Karpas-422 (cell line): ENCODE results near the gene SKI. TPM values are rescaled to one million over a fixed set of nuclear protein-coding genes. Genes with fewer than 3 reads are reported as not detected.

ENCODE experiments used
- DNase-seq: peaks from one replicate; pipeline ENCODE4 v3.0.0-alpha.2; 2015
- H2AFZ ChIP-seq: fragments of 200-600 bp; sonication (generic); 2 replicates; pipeline ENCODE4 v1.6.1; 2014; ENCODE audit warnings: antibody characterized with exemption, low read length, mixed read lengths
- H3K27ac ChIP-seq: fragments of 200-600 bp; sonication (generic); 2 replicates; pipeline ENCODE4 v1.5.1; 2014; ENCODE audit warnings: mild to moderate bottlenecking, low read length, moderate library complexity
- H3K27me3 ChIP-seq: fragments of 200-600 bp; sonication (generic); 2 replicates; pipeline ENCODE4 v1.6.1; 2014; ENCODE audit warnings: low read length, mixed read lengths
- H3K36me3 ChIP-seq: fragments of 200-600 bp; sonication (generic); 2 replicates; pipeline ENCODE4 v1.6.1; 2014; ENCODE audit warnings: low read length, mixed read lengths; ENCODE audit not compliant: insufficient read depth
- H3K4me1 ChIP-seq: fragments of 200-600 bp; sonication (generic); 2 replicates; pipeline ENCODE4 v1.6.1; 2014; ENCODE audit warnings: mild to moderate bottlenecking, low read length, mixed read lengths
- H3K4me2 ChIP-seq: fragments of 200-600 bp; sonication (generic); 2 replicates; pipeline ENCODE4 v1.6.1; 2014; ENCODE audit warnings: low read length, low read depth, mild to moderate bottlenecking; ENCODE audit not compliant: poor library complexity, severe bottlenecking
- H3K4me3 ChIP-seq: fragments of 200-600 bp; sonication (generic); 2 replicates; pipeline ENCODE4 v1.5.1; 2014; ENCODE audit warnings: mild to moderate bottlenecking, antibody characterized with exemption, low read length, mixed read lengths
- H3K79me2 ChIP-seq: fragments of 200-600 bp; sonication (generic); 2 replicates; pipeline ENCODE4 v1.6.1; 2014; ENCODE audit warnings: mild to moderate bottlenecking, low read length, mixed read lengths
- H3K9ac ChIP-seq: fragments of 200-600 bp; sonication (generic); 2 replicates; pipeline ENCODE4 v1.6.0; 2014; ENCODE audit warnings: low read length
- H3K9me2 ChIP-seq: fragments of 200-600 bp; sonication (generic), shearing (Covaris generic); replicated peaks from 2 replicates; pipeline ENCODE4 v1.6.0; 2014; ENCODE audit warnings: mild to moderate bottlenecking, low read length, moderate library complexity; ENCODE audit not compliant: insufficient read depth
- H3K9me3 ChIP-seq: fragments of 300-700, 200-600 bp; sonication (generic); 2 replicates; pipeline ENCODE4 v1.6.1; 2014; ENCODE audit warnings: low read length, mixed read lengths
- H4K20me1 ChIP-seq: fragments of 200-600 bp; sonication (generic); 2 replicates; pipeline ENCODE4 v1.6.1; 2014; ENCODE audit warnings: mild to moderate bottlenecking, antibody characterized with exemption, low read length, low read depth; ENCODE audit not compliant: insufficient read depth
- total RNA-seq: library from RNA; depleted of rRNA; stranded (reverse); fragments of >200 nt; shearing (Covaris generic); gene quantifications from 2 replicates; pipeline ENCODE4 v1.2.3, GENCODE V29; 2014; ENCODE audit warnings: low replicate concordance

The SKI gene
- total RNA-seq, 1 experiment from 2014 or later = 1.7 TPM

DNA sequence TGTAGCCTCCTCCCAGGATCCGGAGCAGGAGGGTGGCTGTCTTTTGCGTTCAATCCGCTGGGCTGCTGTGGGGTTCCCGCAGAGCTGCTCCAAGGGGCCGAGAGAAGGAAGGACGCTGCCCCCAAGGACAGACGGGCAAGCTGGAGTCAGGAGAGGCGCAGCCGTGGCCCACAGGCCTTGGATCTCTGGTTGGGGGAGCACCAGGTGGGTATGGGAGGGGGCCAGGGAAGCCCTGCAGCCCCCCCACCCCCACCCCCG lies 15.9 kb upstream of the SKI start:
- Histone ChIP-seq H2AFZ (no peak overlapping the region), H3K9ac (no peak overlapping the region)

DNA sequence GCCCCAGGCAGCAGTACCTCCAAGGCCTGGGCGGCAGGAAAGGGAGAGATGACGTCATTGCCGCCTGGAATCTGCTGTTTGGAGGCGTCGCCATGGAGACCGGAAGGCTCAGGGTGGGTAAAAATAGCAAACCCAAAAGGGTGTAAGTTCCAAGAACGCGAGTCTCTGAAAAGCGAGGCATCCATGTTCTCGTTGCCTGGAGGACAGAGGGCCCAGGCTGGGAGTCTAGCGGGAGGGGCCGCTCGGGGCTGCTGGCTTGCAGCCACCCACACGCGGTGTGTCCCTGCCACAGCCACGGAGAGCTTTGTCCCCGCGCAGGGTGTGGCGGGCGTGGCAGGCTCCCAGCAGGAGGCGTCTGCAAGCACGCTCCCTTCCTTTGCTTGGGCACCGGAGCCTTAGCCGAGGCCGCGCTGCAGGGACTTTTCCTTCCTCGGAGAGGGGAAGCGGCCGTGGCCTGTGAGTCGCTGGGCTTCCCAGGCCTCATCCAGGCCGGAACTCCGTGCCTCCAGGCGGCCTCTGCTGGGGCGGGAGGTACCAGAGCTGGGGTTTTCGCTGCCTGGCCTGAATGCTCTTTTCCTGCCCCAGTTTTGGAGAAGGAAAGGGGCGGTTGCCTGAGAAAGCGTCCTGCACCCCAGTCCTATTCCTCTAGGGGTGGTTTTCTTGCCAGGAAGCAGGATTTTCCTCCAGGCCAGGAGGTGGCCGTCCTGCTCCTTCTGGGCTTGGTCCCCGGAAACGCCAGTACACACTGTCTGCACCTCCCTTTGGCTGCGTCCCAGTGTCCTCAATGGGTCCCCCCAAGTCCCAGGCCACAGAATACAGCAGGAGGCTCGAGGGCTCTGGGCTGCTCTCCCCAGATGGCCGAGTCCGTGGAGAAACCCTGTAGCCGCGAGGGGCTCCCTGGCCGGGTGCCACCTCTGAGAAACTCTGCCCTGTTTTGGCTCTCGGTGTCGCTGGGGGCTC lies 15.3 kb upstream of the SKI start:
- H3K36me3 ChIP-seq = no peaks in the 10 kb centered on the region
- H3K9ac ChIP-seq = no peak overlapping the region
- DNase-seq = no peak
- H3K27me3 ChIP-seq = no peaks in the 10 kb centered on the region
- H3K9me2 ChIP-seq = no peaks in the 10 kb centered on the region
- no peaks in the 10 kb centered on the region for H3K79me2 ChIP-seq
- H3K4me1 ChIP-seq = no peaks in the 10 kb centered on the region
- H3K4me3 ChIP-seq = no peak overlapping the region
- H3K27ac ChIP-seq = no peak overlapping the region
- no peak overlapping the region for H3K4me2 ChIP-seq
- H3K9me3 ChIP-seq = no peaks in the 10 kb centered on the region
- H2AFZ ChIP-seq = no peak overlapping the region
- no peaks in the 10 kb centered on the region for H4K20me1 ChIP-seq

More for the DNA sequence above, 15.9 kb upstream of the SKI start:
- Histone ChIP-seq H4K20me1 (no peaks in the 10 kb centered on the region), H3K4me3 (no peak overlapping the region), H3K36me3 (no peaks in the 10 kb centered on the region), H3K9me3 (no peaks in the 10 kb centered on the region), H3K4me1 (no peaks in the 10 kb centered on the region), H3K79me2 (no peaks in the 10 kb centered on the region), H3K27ac (no peak overlapping the region), H3K27me3 (no peaks in the 10 kb centered on the region), H3K4me2 (no peak overlapping the region), H3K9me2 (no peaks in the 10 kb centered on the region)
- DNase-seq = no peak

DNA sequence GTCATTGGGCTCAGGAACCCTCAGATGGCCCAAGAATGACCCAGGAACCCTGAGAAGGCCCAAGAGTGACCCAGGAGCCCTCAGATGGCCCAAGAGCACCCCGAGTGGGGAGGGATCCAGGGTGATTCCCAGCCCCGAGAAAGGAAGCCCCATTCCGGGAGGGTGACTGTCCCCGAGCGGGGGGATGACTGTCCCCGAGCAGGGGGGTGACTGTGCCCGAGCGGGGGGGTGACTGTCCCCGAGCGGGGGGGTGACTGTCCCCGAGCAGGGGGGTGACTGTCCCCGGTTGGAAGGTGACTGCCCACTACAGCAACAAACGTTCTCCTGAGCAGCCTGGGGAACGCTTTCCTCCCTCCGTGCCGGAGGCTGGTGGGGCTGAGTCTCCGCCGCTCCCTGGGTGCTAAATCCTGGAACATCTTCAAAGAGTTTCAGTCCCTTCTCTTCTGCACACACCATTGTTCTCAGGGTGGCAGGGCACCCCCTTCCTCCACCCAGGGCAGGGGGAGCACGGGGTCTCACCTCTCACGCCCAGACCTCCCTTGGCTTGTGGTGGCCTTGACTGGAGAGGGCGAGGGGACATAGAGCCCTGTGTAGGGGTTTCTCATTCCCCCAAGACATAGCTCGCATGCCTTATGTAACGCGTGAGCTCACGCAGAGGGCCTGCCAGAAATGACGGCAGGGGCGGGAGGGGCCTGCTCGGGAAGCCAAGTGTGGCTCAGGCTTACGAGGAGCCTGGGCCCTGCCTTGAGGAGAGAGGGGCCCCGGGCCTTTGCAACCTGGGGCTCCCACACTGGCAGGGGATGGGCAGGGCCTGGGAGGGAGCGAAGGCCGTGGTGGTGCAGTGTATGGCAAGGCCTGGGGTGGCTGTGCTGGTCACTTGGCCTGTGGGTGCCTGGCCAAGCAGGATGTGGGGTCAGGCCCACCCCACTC lies 14.3 kb upstream of the SKI start:
- no peaks in the 10 kb centered on the region for H3K9me2 ChIP-seq
- H4K20me1 ChIP-seq = no peaks in the 10 kb centered on the region
- H3K4me2 ChIP-seq = no peak overlapping the region
- H3K9ac ChIP-seq = no peak overlapping the region
- no peak overlapping the region for H3K27ac ChIP-seq
- H3K4me1 ChIP-seq = no peaks in the 10 kb centered on the region
- H3K36me3 ChIP-seq = no peaks in the 10 kb centered on the region
- no peaks in the 10 kb centered on the region for H3K27me3 ChIP-seq
- H2AFZ ChIP-seq = no peak overlapping the region
- H3K79me2 ChIP-seq = no peaks in the 10 kb centered on the region
- no peak overlapping the region for H3K4me3 ChIP-seq
- no peak for DNase-seq
- H3K9me3 ChIP-seq = no peaks in the 10 kb centered on the region

GRCh38 chr1:2214541-2215241 lies 13.4 kb upstream of the SKI start:
- no peak overlapping the region for H3K27ac ChIP-seq
- no peak overlapping the region for H3K4me3 ChIP-seq
- no peak for DNase-seq
- H3K79me2 ChIP-seq = no peaks in the 10 kb centered on the region
- H3K27me3 ChIP-seq = no peaks in the 10 kb centered on the region
- H3K4me1 ChIP-seq = no peaks in the 10 kb centered on the region
- no peak overlapping the region for H2AFZ ChIP-seq
- H3K4me2 ChIP-seq = no peak overlapping the region
- H3K9me2 ChIP-seq = no peaks in the 10 kb centered on the region
- no peaks in the 10 kb centered on the region for H3K36me3 ChIP-seq
- H3K9ac ChIP-seq = no peak overlapping the region
- H4K20me1 ChIP-seq = no peaks in the 10 kb centered on the region
- H3K9me3 ChIP-seq = no peaks in the 10 kb centered on the region

- no peak overlapping the region for H3K4me2 ChIP-seq
Measured at GRCh38 chr1:2215329-2215728, 12.8 kb upstream of the SKI start.

DNA sequence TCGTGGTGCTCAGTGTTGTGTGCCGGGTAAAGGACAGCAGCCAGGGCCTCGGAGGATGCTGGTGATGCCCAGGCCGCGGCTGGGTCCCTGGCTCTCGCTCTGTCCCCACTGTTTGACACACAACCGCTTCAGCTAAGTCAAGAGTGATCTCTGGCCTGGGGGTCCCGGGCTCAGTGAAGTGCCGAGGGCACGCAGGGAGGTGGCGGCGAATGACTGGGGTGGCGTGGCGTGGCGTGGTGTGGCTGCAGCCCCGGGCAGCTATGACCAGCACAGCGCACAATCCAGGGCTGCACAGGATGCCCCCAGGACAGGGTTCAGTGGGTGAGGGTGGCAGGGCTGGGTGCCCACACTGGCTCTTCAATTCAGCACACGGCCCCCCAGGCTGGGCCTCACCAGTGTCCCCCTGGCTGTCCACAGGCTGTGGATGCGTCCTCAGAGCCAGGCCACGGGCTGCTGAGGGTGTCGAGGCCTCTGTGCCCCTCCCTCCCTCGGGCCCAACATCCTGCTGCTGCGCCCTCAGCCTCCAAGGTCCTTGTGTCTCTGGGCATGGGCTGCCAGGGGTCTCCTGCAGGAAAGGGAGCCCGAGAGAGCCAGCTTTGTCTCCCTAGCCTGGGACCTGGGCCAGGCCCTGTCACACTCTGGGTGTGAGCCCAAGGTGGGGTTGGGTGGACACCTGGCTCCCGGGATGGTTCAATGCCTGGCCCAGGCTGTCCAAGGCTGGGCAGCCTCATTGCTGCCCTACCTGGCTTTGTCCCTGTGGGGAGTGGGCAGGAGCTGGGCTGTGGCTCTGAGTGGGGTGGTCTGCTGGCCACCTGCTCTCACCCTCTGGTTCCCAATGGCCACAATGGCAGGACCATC lies 12.0 kb upstream of the SKI start:
- Histone ChIP-seq H3K36me3 (no peaks in the 10 kb centered on the region), H3K27ac (no peak overlapping the region), H3K79me2 (no peaks in the 10 kb centered on the region), H3K9ac (no peak overlapping the region), H3K4me1 (no peaks in the 10 kb centered on the region), H3K4me2 (no peak overlapping the region), H3K27me3 (no peaks in the 10 kb centered on the region), H3K9me3 (no peaks in the 10 kb centered on the region), H4K20me1 (no peaks in the 10 kb centered on the region), H3K4me3 (no peak overlapping the region), H2AFZ (no peak overlapping the region), H3K9me2 (no peaks in the 10 kb centered on the region)
- no peak for DNase-seq

More at GRCh38 chr1:2215329-2215728, 12.8 kb upstream of the SKI start:
- no peaks in the 10 kb centered on the region for H3K4me1 ChIP-seq
- H3K9ac ChIP-seq = no peak overlapping the region
- H3K79me2 ChIP-seq = no peaks in the 10 kb centered on the region
- H3K9me3 ChIP-seq = no peaks in the 10 kb centered on the region
- H3K36me3 ChIP-seq = no peaks in the 10 kb centered on the region
- H3K4me3 ChIP-seq = no peak overlapping the region
- no peak overlapping the region for H2AFZ ChIP-seq
- H3K9me2 ChIP-seq = no peaks in the 10 kb centered on the region
- H3K27me3 ChIP-seq = no peaks in the 10 kb centered on the region
- no peak for DNase-seq
- H3K27ac ChIP-seq = no peak overlapping the region
- H4K20me1 ChIP-seq = no peaks in the 10 kb centered on the region

GRCh38 chr1:2216767-2217058 lies 11.4 kb upstream of the SKI start:
- Histone ChIP-seq H3K9ac (no peak overlapping the region), H3K4me1 (no peaks in the 10 kb centered on the region), H3K36me3 (no peaks in the 10 kb centered on the region), H3K4me3 (no peak overlapping the region), H3K27me3 (no peaks in the 10 kb centered on the region), H3K9me2 (no peaks in the 10 kb centered on the region), H4K20me1 (no peaks in the 10 kb centered on the region), H3K4me2 (no peak overlapping the region), H2AFZ (no peak overlapping the region), H3K9me3 (no peaks in the 10 kb centered on the region), H3K27ac (no peak overlapping the region), H3K79me2 (no peaks in the 10 kb centered on the region)
- no peak for DNase-seq
